HG02588 (cell line): ENCODE measurements around the gene LRRTM3.

Source experiments
- ATAC-seq: cut with Tn5 transposase; IDR thresholded peaks from one replicate; pipeline ENCODE4 v1.9.1; 2021; ENCODE audit warnings: mild to moderate bottlenecking, moderate library complexity; ENCODE audit not compliant: unreplicated experiment

Gene LRRTM3

GRCh38 chr10:66925896-66926715, at the start of gene LRRTM3:
Gene LRRTM3, plus strand, starts transcription at chr10:66926036.
- ATAC-seq, result peak; percentile 100

- no peak for ATAC-seq
These were observed 48.5 kb upstream of the LRRTM3 start for GRCh38 chr10:66877361-66877760.

GRCh38 chr10:66880292-66880691, 45.5 kb upstream of the LRRTM3 start:
- ATAC-seq, result no peak

GRCh38 chr10:66880826-66881225, 45.0 kb upstream of the LRRTM3 start:
- no peak for ATAC-seq

- ATAC-seq, result no peak
These were observed 44.0 kb upstream of the LRRTM3 start for GRCh38 chr10:66881814-66882213.

GRCh38 chr10:66882271-66882670, 43.6 kb upstream of the LRRTM3 start:
- no peak for ATAC-seq

- no peak for ATAC-seq
These were observed 39.0 kb upstream of the LRRTM3 start for GRCh38 chr10:66886848-66887247.

- no peak for ATAC-seq
These were observed 37.6 kb upstream of the LRRTM3 start for GRCh38 chr10:66888237-66888636.

GRCh38 chr10:66892871-66893270, 33.0 kb upstream of the LRRTM3 start:
- no peak for ATAC-seq

GRCh38 chr10:66910671-66911070, 15.2 kb upstream of the LRRTM3 start:
- no peak for ATAC-seq

- no peak for ATAC-seq
These were observed 9.8 kb upstream of the LRRTM3 start for GRCh38 chr10:66916030-66916429.

GRCh38 chr10:66917104-66917503, 8.7 kb upstream of the LRRTM3 start:
- no peak for ATAC-seq

GRCh38 chr10:66919248-66919647, 6.6 kb upstream of the LRRTM3 start:
- ATAC-seq, result no peak

- no peak for ATAC-seq
These were observed 1.0 kb upstream of the LRRTM3 start for GRCh38 chr10:66924674-66925345.

- ATAC-seq, result no peak
These were observed 463 bp upstream of the LRRTM3 start for GRCh38 chr10:66925373-66925772.

GRCh38 chr10:66926841-66927240, 1.0 kb downstream of the LRRTM3 start:
- no peak for ATAC-seq

GRCh38 chr10:66927251-66927935, 1.6 kb downstream of the LRRTM3 start:
- no peak for ATAC-seq

- no peak for ATAC-seq
These were observed 2.3 kb downstream of the LRRTM3 start for GRCh38 chr10:66927971-66928770.

GRCh38 chr10:66928776-66929175, 2.9 kb downstream of the LRRTM3 start:
- ATAC-seq, result no peak

- ATAC-seq, result no peak
These were observed 3.5 kb downstream of the LRRTM3 start for GRCh38 chr10:66929375-66929774.
